Measurements from ENCODE around the gene LPIN1. TPM values are rescaled to one million over a fixed set of nuclear protein-coding genes. Genes with fewer than 3 reads are reported as not detected.

Gene LPIN1
- total and polyA plus RNA-seq, 2 of the 13 experiments (the other 11 are each of a cell fraction or from before 2014, with no cell fraction given), result 9.7 to 19.4 TPM

DNA sequence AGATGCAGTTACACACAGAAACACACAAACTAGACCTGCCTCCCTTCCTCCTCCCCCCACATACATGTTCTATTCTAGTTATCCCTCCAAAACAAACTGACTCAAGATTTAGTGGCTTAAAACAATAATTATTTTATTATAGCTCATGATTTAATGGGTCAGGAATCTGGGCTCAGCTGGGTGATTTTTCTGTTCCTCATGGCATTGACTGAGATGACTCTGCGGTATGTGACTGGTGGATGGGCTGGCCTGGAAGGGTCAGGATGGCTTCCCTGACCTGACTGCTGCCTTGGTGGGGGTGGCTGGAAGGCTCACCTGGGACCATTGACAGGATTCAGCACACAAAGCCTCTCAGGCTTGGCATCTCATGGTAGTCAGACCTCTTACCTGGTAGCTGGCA, 42.7 kb upstream of the LPIN1 start (continued):
- TF ChIP-seq, protein P1, sequence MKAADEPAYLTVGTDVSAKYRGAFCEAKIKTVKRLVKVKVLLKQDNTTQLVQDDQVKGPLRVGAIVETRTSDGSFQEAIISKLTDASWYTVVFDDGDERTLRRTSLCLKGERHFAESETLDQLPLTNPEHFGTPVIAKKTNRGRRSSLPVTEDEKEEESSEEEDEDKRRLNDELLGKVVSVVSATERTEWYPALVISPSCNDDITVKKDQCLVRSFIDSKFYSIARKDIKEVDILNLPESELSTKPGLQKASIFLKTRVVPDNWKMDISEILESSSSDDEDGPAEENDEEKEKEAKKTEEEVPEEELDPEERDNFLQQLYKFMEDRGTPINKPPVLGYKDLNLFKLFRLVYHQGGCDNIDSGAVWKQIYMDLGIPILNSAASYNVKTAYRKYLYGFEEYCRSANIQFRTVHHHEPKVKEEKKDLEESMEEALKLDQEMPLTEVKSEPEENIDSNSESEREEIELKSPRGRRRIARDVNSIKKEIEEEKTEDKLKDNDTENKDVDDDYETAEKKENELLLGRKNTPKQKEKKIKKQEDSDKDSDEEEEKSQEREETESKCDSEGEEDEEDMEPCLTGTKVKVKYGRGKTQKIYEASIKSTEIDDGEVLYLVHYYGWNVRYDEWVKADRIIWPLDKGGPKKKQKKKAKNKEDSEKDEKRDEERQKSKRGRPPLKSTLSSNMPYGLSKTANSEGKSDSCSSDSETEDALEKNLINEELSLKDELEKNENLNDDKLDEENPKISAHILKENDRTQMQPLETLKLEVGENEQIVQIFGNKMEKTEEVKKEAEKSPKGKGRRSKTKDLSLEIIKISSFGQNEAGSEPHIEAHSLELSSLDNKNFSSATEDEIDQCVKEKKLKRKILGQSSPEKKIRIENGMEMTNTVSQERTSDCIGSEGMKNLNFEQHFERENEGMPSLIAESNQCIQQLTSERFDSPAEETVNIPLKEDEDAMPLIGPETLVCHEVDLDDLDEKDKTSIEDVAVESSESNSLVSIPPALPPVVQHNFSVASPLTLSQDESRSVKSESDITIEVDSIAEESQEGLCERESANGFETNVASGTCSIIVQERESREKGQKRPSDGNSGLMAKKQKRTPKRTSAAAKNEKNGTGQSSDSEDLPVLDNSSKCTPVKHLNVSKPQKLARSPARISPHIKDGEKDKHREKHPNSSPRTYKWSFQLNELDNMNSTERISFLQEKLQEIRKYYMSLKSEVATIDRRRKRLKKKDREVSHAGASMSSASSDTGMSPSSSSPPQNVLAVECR (CRISPR knock-in tag; IDR thresholded peaks at IDR 0.05; ENCODE audit: borderline replicate concordance), result no peak
- TF ChIP-seq KDM2A (CRISPR knock-in tag; IDR thresholded peaks at IDR 0.05; ENCODE audit: borderline replicate concordance, low read depth) (no peak), SNAI1 (CRISPR knock-in tag; IDR thresholded peaks at IDR 0.05; ENCODE audit: borderline replicate concordance) (no peak), MAFG (CRISPR knock-in tag; IDR thresholded peaks at IDR 0.05) (no peak), ZSCAN20 (CRISPR knock-in tag; IDR thresholded peaks at IDR 0.05; ENCODE audit: borderline replicate concordance) (no peak), ADNP (CRISPR knock-in tag; IDR thresholded peaks at IDR 0.05) (no peak), MAFF (IDR thresholded peaks at IDR 0.05; ENCODE audit: low read depth, low read length) (no peak)
- TF ChIP-seq, protein P2, sequence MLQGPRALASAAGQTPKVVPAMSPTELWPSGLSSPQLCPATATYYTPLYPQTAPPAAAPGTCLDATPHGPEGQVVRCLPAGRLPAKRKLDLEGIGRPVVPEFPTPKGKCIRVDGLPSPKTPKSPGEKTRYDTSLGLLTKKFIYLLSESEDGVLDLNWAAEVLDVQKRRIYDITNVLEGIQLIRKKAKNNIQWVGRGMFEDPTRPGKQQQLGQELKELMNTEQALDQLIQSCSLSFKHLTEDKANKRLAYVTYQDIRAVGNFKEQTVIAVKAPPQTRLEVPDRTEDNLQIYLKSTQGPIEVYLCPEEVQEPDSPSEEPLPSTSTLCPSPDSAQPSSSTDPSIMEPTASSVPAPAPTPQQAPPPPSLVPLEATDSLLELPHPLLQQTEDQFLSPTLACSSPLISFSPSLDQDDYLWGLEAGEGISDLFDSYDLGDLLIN (CRISPR knock-in tag; IDR thresholded peaks at IDR 0.05; ENCODE audit: borderline replicate concordance), result no peak
- TF ChIP-seq, protein P3, sequence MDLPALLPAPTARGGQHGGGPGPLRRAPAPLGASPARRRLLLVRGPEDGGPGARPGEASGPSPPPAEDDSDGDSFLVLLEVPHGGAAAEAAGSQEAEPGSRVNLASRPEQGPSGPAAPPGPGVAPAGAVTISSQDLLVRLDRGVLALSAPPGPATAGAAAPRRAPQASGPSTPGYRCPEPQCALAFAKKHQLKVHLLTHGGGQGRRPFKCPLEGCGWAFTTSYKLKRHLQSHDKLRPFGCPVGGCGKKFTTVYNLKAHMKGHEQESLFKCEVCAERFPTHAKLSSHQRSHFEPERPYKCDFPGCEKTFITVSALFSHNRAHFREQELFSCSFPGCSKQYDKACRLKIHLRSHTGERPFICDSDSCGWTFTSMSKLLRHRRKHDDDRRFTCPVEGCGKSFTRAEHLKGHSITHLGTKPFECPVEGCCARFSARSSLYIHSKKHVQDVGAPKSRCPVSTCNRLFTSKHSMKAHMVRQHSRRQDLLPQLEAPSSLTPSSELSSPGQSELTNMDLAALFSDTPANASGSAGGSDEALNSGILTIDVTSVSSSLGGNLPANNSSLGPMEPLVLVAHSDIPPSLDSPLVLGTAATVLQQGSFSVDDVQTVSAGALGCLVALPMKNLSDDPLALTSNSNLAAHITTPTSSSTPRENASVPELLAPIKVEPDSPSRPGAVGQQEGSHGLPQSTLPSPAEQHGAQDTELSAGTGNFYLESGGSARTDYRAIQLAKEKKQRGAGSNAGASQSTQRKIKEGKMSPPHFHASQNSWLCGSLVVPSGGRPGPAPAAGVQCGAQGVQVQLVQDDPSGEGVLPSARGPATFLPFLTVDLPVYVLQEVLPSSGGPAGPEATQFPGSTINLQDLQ (CRISPR knock-in tag; IDR thresholded peaks at IDR 0.05), result no peak
- TF ChIP-seq, protein P4, sequence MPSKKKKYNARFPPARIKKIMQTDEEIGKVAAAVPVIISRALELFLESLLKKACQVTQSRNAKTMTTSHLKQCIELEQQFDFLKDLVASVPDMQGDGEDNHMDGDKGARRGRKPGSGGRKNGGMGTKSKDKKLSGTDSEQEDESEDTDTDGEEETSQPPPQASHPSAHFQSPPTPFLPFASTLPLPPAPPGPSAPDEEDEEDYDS (CRISPR knock-in tag; IDR thresholded peaks at IDR 0.05), result no peak
